DLD1 (cell line): Measurements from ENCODE around the gene SHROOM1.

Experiments
- in situ Hi-C: cut with HindIII; loops from 2 replicates; pipeline ENCODE4 v1.10.0; 2017; ENCODE audit warnings: low sequenced_read_pairs

Gene SHROOM1

DNA sequence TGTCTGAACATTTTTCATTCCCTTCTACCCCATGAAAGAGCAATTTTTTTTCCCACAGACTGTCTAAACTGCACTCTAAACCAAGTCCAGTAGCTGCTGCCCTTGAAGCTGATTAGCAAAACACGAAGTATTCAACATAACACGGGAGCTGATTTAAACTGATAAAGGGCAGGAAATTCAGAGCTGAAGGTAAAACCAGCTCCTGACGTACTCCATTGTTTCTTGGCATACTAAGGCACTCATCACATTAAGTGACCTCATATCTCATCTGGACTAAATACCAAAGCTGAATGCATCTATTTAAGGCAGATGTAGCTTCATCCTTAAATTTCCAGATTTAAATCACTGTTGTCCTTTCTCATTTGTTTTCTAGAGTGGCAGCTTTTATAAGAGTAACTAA is 23.9 kb upstream of the SHROOM1 start:
- in situ Hi-C loops = no loop called here

DNA sequence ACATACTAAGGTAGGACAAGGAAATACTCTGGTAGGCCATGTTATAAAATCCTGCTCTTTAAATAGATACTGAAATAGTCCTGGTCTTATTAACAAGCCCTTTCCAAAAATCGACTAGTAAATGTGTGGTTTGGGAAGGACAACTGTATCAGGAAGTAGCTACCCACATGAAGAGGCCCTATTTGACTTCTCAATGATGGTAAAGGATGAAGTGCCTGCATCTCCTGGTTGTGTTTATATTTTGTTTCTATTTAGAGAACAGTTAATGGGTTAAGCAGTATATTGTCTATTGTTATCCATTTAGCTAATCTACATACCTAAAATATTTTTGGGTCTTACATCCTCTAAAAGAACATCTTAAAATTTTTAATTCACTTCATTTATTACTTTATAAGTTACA is 23.3 kb upstream of the SHROOM1 start:
- in situ Hi-C loops = no loop called here

DNA sequence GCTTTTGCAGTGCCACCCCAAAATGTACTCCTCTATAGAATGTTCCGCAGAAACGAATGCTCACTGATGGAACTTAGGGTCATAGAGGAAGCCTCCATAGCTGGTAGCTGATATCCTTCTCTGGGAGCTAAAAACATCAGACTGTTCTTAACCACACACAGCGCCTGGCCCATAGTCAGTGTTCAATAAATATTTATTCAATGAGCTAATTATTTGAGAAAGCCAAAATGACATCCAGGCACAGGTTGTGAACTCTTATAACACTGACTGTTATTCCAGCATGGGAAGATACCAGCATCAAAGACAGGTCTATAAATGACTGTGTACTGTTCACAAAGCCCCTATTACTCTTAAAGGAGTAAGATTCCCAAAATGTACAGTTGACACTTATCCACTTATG is 22.9 kb upstream of the SHROOM1 start:
- in situ Hi-C loops = no loop called here

DNA sequence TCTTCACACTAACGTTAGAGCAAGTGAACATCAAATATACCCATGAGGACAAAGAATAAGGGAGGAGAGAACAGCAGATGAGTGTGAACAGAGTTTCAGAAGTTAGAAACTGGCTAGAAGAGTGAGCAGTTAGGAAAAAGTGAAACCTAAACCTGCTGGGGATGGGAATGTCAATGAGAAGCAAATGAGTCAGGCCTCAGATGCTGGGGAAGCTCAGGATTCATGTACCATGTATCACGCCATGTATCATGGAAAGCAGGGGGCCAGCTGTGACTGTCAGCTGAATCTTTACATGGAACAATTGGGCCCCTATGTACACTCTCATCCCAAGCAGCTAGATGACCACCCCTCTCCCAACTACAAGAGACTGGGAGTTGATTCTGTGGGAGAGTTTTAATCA is 19.6 kb upstream of the SHROOM1 start:
- in situ Hi-C loops = no loop called here

DNA sequence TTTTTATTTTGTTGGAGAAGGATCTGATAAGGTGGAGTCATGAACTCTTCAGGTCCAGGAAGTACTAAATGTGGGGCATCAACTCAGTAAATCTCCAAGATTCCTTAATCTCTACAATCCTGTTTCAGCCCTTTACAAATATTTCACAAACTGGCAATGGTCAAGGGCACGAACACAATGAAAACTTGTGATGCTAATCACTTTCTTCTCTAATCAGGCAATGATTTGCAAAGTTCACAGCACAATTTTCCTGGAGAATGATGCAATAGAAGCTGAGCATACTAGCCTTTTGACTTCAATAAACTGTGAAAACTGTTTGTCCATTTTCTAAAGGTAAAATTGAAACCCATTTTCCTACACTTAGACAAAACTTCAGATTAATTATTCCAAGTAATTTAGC is 18.9 kb upstream of the SHROOM1 start:
- in situ Hi-C loops = no loop called here

DNA sequence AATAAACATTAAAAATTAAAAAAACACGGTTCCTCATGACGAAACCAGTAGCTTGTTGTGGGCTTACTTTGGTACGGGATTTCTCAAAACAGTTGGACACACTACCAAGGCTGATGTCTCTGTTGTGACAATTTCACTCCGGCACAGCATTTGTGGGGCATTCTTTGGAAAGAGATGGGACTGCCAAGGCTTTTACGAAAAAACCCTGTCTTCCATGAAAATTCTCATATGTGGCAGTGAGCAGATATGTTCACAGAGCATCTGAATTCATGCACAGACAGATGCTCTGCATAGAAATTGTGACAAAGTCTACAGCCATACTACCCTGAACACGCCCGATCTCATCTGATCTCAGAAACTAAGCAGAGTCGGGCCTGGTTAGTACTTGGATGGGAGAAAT is 17.8 kb upstream of the SHROOM1 start:
- in situ Hi-C loops = no loop called here

DNA sequence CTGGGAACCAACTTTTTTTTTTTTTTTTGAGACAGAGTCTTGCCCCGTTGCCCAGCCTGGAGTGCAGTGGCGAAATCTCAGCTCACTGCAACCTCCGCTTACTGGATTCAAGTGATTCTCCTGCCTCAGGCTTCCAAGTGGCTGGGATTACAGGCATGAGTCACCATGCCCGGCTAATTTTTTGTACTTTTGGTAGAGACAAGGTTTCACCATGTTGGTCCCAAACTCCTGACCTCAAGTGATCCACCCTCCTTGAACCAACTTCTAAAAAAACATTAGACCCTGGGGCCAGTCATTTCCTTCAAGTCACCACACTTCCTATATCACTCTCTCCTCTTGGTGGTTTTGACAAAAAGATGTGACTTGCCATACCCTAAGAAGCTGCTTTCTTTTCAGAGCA is 10.9 kb upstream of the SHROOM1 start:
- in situ Hi-C loops = no loop called here

DNA sequence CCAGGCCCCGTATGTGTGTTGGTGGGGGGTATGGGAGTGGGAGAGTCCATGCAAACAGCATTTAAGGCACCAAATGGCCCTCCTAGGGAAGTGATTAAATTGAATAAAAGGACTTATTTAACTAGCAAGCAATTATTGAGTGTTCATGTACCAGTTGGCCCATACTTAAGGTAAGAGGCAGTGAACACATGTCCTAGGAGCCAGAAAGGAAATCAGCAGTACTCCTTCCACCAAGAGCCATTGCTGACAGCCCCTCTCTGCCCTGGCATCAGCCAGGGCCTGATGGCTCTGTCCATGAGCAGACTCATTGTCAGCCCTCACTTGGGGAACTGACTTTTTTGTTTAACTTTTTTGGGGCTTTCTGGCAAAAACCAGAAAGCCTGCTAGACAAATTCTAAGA is 10.4 kb upstream of the SHROOM1 start:
- in situ Hi-C loops = no loop called here

DNA sequence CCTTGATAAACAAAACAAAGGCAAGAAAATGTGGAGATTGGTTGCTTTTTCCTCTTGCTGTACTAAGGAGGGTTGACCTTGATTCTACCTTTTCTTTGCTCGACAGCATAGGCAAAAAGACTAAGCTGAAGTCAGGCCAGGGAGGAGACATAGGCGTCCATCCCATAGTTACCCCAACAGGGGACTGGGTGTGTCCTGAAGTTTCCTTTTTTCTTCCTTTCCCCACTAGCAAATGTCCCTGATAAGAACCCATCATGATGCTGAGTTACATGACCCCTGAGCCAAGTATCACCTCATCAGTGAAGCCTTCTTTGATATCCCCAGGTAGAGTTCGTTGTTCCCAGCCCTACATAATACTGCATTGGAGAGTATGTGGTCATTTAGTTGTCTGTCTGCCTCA is 9.9 kb upstream of the SHROOM1 start:
- in situ Hi-C loops = no loop called here

DNA sequence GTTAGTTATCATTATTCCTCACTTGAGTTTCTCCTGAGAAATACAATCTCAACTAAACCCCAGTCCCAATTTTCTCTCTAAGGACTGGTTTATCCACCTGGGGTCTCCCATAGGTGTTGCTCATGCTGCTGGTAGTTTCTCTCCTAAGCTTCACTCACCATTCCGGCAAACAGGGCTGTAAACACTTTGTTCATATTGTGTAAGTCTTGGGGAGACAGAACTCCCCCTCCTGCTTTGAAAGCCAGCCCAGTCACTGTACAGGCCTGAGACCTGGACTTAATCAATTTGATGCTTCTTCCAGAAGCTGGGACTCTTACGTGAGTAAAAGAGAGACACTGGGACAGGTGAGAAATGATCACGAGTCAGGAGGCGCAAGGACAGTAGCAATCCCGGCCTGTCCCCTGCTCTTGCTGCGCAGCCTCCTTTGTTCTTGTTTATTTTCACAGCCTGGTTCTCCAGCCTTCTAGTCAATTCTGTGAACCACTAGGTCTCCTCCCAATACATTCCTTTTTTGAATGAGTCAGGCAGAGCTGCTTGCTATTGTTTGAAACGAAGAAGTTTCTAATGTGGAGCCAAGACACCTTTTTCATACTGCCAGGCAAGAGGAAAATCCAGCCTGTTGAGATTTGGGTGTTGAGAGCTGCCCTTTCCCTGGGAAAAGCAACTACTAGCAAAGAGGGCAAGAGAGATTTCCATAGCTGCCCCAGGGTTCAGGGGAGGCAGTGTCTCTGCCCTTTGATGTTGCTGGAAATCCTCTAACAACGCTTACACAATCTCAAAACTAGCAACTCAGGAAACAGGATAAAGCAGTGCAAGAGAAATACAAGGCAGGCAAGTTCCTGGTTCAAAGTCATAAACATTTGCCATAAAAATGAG is 9.2 kb upstream of the SHROOM1 start:
- in situ Hi-C loops = no loop called here

DNA sequence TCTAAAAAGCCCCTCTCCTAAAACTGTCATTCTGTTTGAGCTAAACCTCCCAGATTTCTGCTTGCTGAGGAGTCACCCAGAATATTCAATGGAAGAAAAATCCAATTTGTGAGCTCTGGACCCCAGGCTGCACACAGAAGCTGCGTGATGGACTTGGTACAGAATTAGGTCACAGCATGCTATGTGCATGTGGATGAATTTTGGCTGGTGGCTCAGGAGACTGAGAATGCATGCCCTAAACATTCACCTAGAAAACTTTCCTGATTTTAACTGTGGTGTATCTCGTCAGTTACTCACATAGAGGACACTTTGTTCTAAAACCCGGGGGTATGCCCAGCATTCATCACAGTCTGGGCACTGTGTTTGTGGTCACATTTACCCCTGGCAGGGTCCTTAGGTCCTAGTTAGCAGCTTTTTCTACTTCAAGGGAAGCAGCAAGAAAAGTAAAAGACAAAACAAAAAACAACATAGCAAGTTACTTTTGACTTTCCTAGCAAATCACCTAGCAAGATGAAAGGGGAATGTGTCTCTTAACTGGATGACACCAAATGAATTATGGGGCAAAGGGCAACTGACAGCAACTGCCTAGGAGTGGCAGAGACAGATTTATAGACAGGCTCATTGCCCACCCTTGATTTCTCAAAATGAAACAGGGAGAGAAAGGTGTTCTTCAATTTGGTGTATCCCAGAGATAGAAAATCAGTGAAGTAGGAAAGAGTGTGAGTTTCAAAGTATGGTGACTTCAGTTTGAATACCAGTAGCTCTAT is 8.3 kb upstream of the SHROOM1 start:
- in situ Hi-C loops = no loop called here

DNA sequence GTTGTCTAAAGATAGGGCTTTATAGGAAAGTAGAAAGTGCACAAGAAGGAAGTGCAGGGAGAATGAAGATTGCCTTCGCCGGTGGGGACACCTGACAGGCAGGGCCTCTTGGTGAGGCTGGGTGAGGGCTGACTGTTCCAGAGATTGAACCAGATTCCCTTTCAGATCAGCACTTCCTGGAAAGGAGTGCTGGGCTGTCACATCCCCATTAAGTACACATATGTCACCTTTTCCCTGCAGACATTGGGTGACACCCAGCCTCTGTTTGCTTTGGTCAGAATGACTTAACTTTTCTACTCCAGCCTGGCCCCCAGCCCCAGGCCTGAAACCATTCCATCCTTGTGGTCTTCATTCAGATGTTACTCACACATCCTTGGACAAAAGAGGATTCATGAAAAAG is 7.4 kb upstream of the SHROOM1 start:
- in situ Hi-C loops = no loop called here

DNA sequence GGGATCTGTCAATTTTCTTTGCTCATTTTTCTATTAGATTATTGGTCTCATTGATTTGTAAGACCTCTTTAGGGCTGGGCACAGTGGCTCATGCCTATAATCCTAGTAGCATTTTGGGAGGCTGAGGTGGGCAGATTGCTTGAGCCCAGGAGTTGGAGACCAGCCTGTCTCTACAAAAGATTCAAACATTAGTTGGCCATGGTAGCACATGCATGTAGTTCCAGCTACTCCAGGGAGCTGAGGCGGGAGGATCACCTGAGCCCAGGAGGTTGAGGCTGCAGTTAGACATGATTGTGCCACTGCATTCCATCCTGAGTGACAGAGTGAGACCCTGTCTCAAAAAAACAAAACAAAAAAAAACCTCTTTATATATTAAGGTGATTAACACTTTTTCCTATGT is 6.4 kb upstream of the SHROOM1 start:
- in situ Hi-C loops = no loop called here

DNA sequence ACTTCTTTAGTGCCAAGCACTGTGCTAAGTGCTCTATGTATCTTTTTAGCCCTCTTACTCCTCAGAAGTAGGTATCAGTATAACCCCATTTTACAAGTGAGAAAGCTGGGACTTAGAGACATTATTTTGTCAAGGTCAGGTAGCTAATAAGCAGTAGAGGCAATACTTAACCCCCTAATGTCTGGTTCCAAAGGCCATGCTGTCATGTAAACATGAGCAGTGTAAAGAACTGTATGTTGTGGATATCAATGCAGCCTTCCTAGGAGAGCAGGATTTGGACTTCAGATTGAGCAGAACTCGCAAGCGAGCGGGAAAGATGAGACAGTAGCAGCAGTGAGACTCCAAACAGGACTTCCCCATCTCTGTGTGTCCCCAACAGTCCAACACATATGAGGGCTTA is 3.6 kb upstream of the SHROOM1 start:
- in situ Hi-C loops = no loop called here

DNA sequence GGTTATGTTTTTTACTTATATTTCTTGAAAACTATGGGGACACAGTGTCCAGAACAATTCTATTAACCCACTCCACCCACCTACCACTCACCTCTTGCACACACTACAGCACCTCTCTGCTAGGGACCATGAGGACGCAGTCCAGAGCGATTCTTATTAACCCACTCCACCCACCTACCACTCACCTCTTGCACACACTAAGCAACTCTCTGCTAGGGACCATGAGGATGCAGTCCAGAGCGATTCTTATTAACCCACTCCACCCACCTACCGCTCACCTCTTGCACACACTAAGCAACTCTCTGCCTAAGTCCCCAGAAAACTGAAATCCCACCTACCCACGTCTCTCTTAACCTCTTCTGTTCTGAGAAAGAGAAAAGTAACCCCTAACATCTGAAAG is 2.2 kb upstream of the SHROOM1 start:
- in situ Hi-C loops = no loop called here

DNA sequence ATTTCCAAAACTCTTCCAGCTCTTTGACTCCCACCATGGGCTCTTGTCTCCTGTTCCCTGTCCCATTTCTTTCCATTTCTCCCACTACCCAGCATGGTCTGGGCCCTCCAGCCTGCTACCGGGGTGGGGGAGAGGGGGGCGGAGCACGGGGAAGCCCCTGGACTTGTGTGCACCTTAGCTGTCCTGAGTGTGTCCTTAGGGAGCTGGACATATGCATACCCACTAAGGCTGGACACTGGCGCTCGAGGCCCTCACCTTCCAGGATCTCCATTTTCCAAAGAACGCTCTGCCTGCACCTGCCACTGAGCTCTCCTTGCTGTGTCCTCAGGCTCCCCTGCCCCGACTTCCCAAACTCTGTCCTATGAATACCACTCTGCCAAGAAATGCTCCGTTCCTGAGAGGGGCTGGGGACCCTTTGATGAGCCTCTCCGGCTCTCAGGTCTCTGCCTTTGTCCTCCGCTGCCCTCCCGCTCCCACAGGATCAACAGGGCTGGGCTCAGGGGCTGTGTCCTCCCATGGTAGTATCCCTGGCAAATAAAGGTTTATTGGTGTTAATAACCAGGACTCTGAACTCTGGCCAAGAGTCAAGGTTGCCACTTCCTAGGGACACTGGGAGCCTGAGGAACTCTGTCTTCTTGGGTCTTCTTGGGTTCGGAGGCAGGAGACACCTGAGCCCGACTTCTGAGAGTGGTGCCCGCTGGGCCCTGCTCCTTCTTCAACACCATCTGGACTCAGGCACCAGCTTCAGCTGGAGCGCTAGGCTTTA is 831 bp upstream of the SHROOM1 start:
- in situ Hi-C loops = no loop called here

DNA sequence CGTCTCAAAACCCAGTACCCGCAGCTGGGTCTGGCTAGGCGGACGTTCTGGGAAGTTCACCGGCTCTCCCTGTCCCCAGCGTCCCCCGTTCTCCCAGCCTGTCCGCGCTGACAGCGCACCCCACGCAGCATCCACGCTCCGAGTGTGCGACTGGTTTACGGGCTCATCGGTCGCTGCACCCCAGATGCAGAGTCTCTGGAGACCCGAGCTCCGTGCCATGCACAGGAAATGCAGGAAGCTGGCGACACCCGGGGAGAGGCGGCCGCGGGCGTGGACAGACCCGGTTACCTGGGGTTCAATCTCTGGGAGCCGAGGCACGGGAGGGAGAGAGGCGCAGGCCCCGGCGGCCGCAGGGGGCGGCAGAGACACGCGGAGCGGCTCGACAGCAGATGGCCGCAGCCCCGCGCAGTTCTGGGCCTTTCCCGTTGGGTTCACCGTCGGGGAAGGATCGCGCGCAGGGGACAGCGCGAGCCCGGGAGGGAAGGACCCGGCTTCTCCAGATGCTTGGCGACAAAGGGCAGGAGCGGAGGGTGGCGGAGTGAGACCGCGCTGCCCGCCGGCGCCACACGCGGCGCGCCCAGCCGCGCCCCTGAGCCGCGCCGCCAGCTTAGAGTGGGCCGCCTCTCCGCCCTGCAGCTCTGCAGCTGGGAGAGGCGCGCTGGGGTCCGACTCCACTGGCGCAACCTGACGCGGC is 558 bp downstream of the SHROOM1 start:
- in situ Hi-C loops = no loop called here

DNA sequence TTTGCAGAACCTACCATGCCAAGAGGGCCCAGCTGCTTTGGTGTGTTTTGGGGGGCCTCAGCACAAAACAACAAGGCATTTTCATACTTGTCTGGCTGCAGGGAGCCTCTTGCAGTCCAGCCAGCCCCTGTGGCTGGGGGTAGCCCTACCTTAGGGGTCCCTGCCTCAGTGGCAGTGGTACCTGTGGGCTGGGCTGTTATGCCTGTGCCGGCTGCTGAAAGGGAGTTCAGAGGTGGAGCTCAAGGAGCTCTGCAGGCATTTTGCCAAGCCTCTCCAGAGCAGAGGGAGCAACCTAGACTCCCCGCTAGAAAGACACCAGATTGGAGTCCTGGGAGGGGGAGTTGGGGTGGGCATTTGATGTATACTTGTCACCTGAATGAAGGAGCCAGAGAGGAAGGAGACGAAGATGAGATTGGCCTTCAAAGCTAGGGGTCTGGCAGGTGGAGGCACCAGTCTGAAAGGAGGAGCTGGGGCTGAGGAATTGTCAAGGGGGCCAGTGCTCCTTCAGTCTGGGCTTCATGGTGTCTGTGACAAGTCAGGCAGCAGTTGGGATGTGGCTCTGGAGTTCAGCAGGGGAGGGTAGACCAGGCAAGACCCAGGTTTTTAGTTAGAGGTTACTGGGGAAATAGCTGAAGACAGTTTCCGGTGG is 1.5 kb downstream of the SHROOM1 start:
- in situ Hi-C loops = no loop called here

DNA sequence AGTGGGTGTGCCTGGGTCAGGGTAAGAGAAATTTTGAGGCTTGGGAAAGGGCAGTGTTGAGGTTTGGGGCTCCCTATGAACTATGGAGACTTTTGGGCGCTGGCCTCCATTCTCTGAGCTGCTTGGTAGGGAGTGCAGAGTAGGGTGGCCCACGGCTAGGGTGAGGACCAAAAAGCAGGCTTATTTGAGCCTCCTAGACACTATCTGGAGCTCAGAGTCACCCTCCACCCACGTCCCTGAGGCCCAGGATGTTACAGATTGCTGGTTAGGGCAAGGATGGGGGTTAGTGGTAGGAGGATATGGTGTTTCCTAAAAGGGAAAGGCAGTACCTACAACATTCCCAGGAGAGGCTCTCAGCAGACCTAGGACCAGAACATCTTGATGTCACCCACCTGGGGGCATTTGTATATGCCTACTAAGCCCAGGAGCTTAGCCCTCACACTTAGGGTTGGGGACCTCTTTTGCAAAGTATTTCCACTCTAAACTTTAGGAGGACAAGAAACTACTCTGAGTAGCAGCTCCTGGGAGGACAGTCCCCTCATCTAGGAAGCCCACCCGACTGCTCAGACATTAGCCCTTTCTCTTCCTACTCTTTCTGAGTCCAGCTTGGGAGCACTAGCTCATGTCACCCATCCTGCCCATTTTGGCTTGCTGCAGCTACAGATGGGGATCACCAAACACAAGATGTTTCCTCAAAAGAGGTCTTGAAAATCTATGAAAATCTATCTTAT is 2.3 kb downstream of the SHROOM1 start:
- in situ Hi-C loops = no loop called here
